Neural cell (in vitro differentiated cells): ENCODE data around the gene PCP2. TPM values are rescaled to one million over a fixed set of nuclear protein-coding genes. Genes with fewer than 3 reads are reported as not detected.
A peak's percentile ranks its signal among the peaks of the same experiment; 100 is the strongest.

Experiments
- H2AFZ ChIP-seq: fragments of 200-600, 300-800 bp; sonication (generic), shearing (Covaris generic); 2 replicates; pipeline ENCODE4 v1.6.0; 2014; ENCODE audit warnings: low read depth, mild to moderate bottlenecking, antibody characterized with exemption, low read length, moderate library complexity
- H3F3A ChIP-seq: fragments of 200-600 bp; shearing (Covaris generic); 2 replicates; pipeline ENCODE4 v1.6.1; 2016; ENCODE audit warnings: mild to moderate bottlenecking, moderate library complexity, mixed read lengths, antibody characterized with exemption, low read length; ENCODE audit not compliant: insufficient read depth, poor library complexity, severe bottlenecking
- H3K27ac ChIP-seq: fragments of 200-600, 300-800 bp; sonication (generic), shearing (Covaris generic); 2 replicates; pipeline ENCODE4 v1.5.1; 2014; ENCODE audit warnings: mild to moderate bottlenecking, low read length, moderate library complexity
- H3K27me3 ChIP-seq: fragments of 300-800, 200-600 bp; sonication (generic), shearing (Covaris generic); 2 replicates; pipeline ENCODE4 v1.6.0; 2014; ENCODE audit warnings: mild to moderate bottlenecking, low read depth, low read length, moderate library complexity; ENCODE audit not compliant: insufficient read depth
- H3K36me3 ChIP-seq: fragments of 300-800, 200-600 bp; sonication (generic), shearing (Covaris generic); 2 replicates; pipeline ENCODE4 v1.5.1; 2014; ENCODE audit warnings: mild to moderate bottlenecking, antibody characterized with exemption, low read length, moderate library complexity; ENCODE audit not compliant: insufficient read depth
- H3K4me2 ChIP-seq: fragments of 300-800, 200-600 bp; sonication (generic), shearing (Covaris generic); 2 replicates; pipeline ENCODE4 v1.6.0; 2014; ENCODE audit warnings: mild to moderate bottlenecking, low read length
- H3K4me3 ChIP-seq: fragments of 300-800, 200-600 bp; sonication (generic), shearing (Covaris generic); 2 replicates; pipeline ENCODE4 v1.5.1; 2014; ENCODE audit warnings: mild to moderate bottlenecking, low read length, moderate library complexity
- H3K79me2 ChIP-seq: fragments of 200-600 bp; shearing (Covaris generic); replicated peaks from 2 replicates; pipeline ENCODE4 v1.6.0; 2014; ENCODE audit warnings: mild to moderate bottlenecking, low read length, moderate library complexity; ENCODE audit not compliant: insufficient read depth
- H3K9ac ChIP-seq: fragments of 300-800, 200-600 bp; sonication (generic), shearing (Covaris generic); 2 replicates; pipeline ENCODE4 v1.6.1; 2016; ENCODE audit warnings: mild to moderate bottlenecking, low read length, mixed read lengths
- H3K9me2 ChIP-seq: fragments of 200-600 bp; shearing (Covaris generic); 2 replicates; pipeline ENCODE4 v1.6.1; 2016; ENCODE audit warnings: mild to moderate bottlenecking, low read length, mixed read lengths; ENCODE audit not compliant: insufficient read depth
- H3K9me3 ChIP-seq: fragments of 200-600, 300-800 bp; sonication (generic), shearing (Covaris generic); 2 replicates; pipeline ENCODE4 v1.6.1; 2016; ENCODE audit warnings: mild to moderate bottlenecking, mixed run types, low read length, moderate library complexity, mixed read lengths
- H4K20me1 ChIP-seq: fragments of 200-600 bp; shearing (Covaris generic); 2 replicates; pipeline ENCODE4 v1.6.1; 2016; ENCODE audit warnings: mild to moderate bottlenecking, mixed run types; ENCODE audit not compliant: insufficient read depth
- CTCF ChIP-seq: fragments of 450-650 bp; IDR thresholded peaks from 2 replicates; pipeline ENCODE4 v1.5.1; 2014; ENCODE audit warnings: antibody characterized with exemption, mild to moderate bottlenecking, moderate library complexity; ENCODE audit not compliant: poor library complexity, severe bottlenecking
- EP300 ChIP-seq: fragments of 450-650 bp; conservative IDR thresholded peaks from 2 replicates; pipeline ENCODE4 v1.6.1; 2014; ENCODE audit warnings: antibody characterized with exemption, mild to moderate bottlenecking, moderate library complexity; ENCODE audit not compliant: poor library complexity, severe bottlenecking
- EZH2 ChIP-seq: fragments of 200-600, 300-800 bp; shearing (Covaris generic), sonication (generic); IDR thresholded peaks from 2 replicates; pipeline ENCODE4 v1.6.1; 2014; ENCODE audit warnings: antibody characterized with exemption, low read length, borderline replicate concordance, mild to moderate bottlenecking; ENCODE audit not compliant: insufficient read depth, poor library complexity, severe bottlenecking
- MXI1 ChIP-seq: fragments of 450-650 bp; conservative IDR thresholded peaks from 2 replicates; pipeline ENCODE4 v1.6.1; 2014; ENCODE audit warnings: antibody characterized with exemption, mild to moderate bottlenecking; ENCODE audit not compliant: poor library complexity, severe bottlenecking
- POLR2AphosphoS5 ChIP-seq: IDR thresholded peaks from 2 replicates; pipeline ENCODE4 v1.6.1; 2012
- RAD21 ChIP-seq: fragments of 450-650 bp; conservative IDR thresholded peaks from 2 replicates; pipeline ENCODE4 v1.6.1; 2014; ENCODE audit warnings: antibody characterized with exemption, mild to moderate bottlenecking, moderate library complexity
- REST ChIP-seq: IDR thresholded peaks from 2 replicates; pipeline ENCODE4 v1.6.1; 2012; ENCODE audit warnings: borderline replicate concordance
- SMC3 ChIP-seq: fragments of 450-650 bp; conservative IDR thresholded peaks from 2 replicates; pipeline ENCODE4 v1.6.1; 2014; ENCODE audit warnings: antibody characterized with exemption, mild to moderate bottlenecking, moderate library complexity; ENCODE audit not compliant: poor library complexity
- TAF1 ChIP-seq: IDR thresholded peaks from 2 replicates; pipeline ENCODE4 v1.6.1; 2012; ENCODE audit warnings: low read depth
- polyA plus RNA-seq: library from polyadenylated mRNA; depleted of rRNA; stranded (reverse); fragments of >200 nt; gene quantifications from 2 replicates; pipeline ENCODE4 v1.2.3, GENCODE V29; 2014

The PCP2 gene
- polyA plus RNA-seq, 1 donor from 2014 or later = not detected

GRCh38 chr19:7595466-7596133, 37.9 kb downstream of the PCP2 start, which contains the start of gene CAMSAP3:
Gene CAMSAP3, plus strand, starts transcription at chr19:7595863. Its CDS starts 140 bp downstream, at chr19:7596003.
- H3K79me2 ChIP-seq = peaks cover 14% of the 10 kb centered on the region
- peak within 1 kb of the TSS; percentile 31 for H3K4me2 ChIP-seq
- peak within 1 kb of the TSS; percentile 82 for H3K9ac ChIP-seq
- H3K27ac ChIP-seq = peak within 1 kb of the TSS; percentile 48
- H3K4me3 ChIP-seq = peak within 1 kb of the TSS; percentile 93
- no peaks in the 10 kb centered on the region for H4K20me1 ChIP-seq
- no peaks in the 10 kb centered on the region for H3K9me2 ChIP-seq
- no peaks in the 10 kb centered on the region for H3K9me3 ChIP-seq
- no peaks in the 10 kb centered on the region for H3F3A ChIP-seq
- no peaks in the 10 kb centered on the region for H3K27me3 ChIP-seq
- TF ChIP-seq EZH2 (no peak), MXI1 (peak; percentile 55), REST (peak; percentile 69), EP300 (peak; percentile 29), SMC3 (no peak), POLR2AphosphoS5 (peak; percentile 12), CTCF (peak; percentile 29), TAF1 (no peak), RAD21 (peak; percentile 22)
- H3K36me3 ChIP-seq = no peaks in the 10 kb centered on the region
- H2AFZ ChIP-seq = peak within 1 kb of the TSS; percentile 70

GRCh38 chr19:7590256-7590655, 43.3 kb downstream of the PCP2 start:
- H3K27me3 ChIP-seq = no peaks in the 10 kb centered on the region
- H2AFZ ChIP-seq = no peak overlapping the region
- H4K20me1 ChIP-seq = no peaks in the 10 kb centered on the region
- H3K4me3 ChIP-seq = no peak overlapping the region
- no peak overlapping the region for H3K27ac ChIP-seq
- H3K9me2 ChIP-seq = no peaks in the 10 kb centered on the region
- H3F3A ChIP-seq = no peaks in the 10 kb centered on the region
- no peak for TF ChIP-seq EZH2
- TF ChIP-seq SMC3 = no peak
- TF ChIP-seq REST = no peak
- no peak for TF ChIP-seq EP300
- TF ChIP-seq TAF1 = no peak
- no peak for TF ChIP-seq POLR2AphosphoS5
- no peak for TF ChIP-seq MXI1
- TF ChIP-seq CTCF = no peak
- no peak for TF ChIP-seq RAD21
- no peaks in the 10 kb centered on the region for H3K79me2 ChIP-seq
- H3K4me2 ChIP-seq = no peak overlapping the region
- no peaks in the 10 kb centered on the region for H3K9me3 ChIP-seq
- no peaks in the 10 kb centered on the region for H3K36me3 ChIP-seq
- no peak overlapping the region for H3K9ac ChIP-seq
